PC-9 (cell line): ENCODE data around the gene GPR33.

Experiments used
- EZH2 ChIP-seq: fragments of 200-600 bp; sonication (generic); IDR thresholded peaks from 2 replicates; pipeline ENCODE4 v1.8.0; 2017; ENCODE audit warnings: antibody characterized with exemption, low read depth
- TF ChIP-seq, protein P1 (sequence below): fragments of 200-600 bp; sonication (generic); conservative IDR thresholded peaks from 2 replicates; pipeline ENCODE4 v1.6.1; 2017; ENCODE audit warnings: mixed run types, antibody characterized with exemption, mild to moderate bottlenecking, moderate library complexity

DNA sequence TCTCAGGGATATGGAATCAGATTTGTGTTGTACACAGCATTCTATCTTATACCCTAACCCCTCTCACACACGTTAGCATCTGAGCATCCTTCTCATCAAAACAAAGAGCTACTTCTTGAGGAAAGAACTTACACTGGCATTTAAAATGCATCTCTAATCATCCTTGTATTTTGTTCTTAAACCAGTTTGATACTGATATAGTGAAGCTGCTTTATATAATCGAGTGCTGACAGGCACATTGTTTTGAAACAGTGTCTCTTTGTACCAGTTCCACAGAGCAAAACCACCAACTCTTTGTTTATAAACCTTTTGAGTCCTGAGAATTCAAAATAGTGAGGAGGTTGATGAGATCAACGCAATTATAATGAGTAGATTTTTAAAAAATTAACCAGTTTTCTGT is 8.8 kb downstream of the GPR33 start:
- TF ChIP-seq, protein P1, sequence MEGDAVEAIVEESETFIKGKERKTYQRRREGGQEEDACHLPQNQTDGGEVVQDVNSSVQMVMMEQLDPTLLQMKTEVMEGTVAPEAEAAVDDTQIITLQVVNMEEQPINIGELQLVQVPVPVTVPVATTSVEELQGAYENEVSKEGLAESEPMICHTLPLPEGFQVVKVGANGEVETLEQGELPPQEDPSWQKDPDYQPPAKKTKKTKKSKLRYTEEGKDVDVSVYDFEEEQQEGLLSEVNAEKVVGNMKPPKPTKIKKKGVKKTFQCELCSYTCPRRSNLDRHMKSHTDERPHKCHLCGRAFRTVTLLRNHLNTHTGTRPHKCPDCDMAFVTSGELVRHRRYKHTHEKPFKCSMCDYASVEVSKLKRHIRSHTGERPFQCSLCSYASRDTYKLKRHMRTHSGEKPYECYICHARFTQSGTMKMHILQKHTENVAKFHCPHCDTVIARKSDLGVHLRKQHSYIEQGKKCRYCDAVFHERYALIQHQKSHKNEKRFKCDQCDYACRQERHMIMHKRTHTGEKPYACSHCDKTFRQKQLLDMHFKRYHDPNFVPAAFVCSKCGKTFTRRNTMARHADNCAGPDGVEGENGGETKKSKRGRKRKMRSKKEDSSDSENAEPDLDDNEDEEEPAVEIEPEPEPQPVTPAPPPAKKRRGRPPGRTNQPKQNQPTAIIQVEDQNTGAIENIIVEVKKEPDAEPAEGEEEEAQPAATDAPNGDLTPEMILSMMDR: no peak
- no peak for TF ChIP-seq EZH2
